OCI-LY1 (cell line): ENCODE results near the gene GRIA1.

Source experiments
- H2AFZ ChIP-seq: fragments of 200-600 bp; sonication (generic), shearing (Covaris generic); 2 replicates; pipeline ENCODE4 v1.6.0; 2014; ENCODE audit warnings: antibody characterized with exemption, mild to moderate bottlenecking, low read length
- H3F3A ChIP-seq: fragments of 200-600 bp; sonication (generic), shearing (Covaris generic); 2 replicates; pipeline ENCODE4 v1.6.0; 2014; ENCODE audit warnings: mild to moderate bottlenecking, antibody characterized with exemption, low read length, moderate library complexity; ENCODE audit not compliant: insufficient read depth
- H3K27ac ChIP-seq: fragments of 200-600 bp; sonication (generic); 2 replicates; pipeline ENCODE4 v1.5.1; 2014; ENCODE audit warnings: low read length, mixed run types, mild to moderate bottlenecking, low read depth; ENCODE audit not compliant: poor library complexity, severe bottlenecking
- H3K27me3 ChIP-seq: fragments of 200-600 bp; sonication (generic); 2 replicates; pipeline ENCODE4 v1.6.0; 2014; ENCODE audit warnings: antibody characterized with exemption, mild to moderate bottlenecking, low read length, moderate library complexity; ENCODE audit not compliant: insufficient read depth
- H3K36me3 ChIP-seq: fragments of 200-600 bp; sonication (generic); 2 replicates; pipeline ENCODE4 v1.6.1; 2014; ENCODE audit warnings: mild to moderate bottlenecking, antibody characterized with exemption, low read length, moderate library complexity, mixed read lengths; ENCODE audit not compliant: insufficient read depth
- H3K4me1 ChIP-seq: fragments of 200-600 bp; sonication (generic); 2 replicates; pipeline ENCODE4 v1.5.1; 2014; ENCODE audit warnings: mild to moderate bottlenecking, low read length, moderate library complexity; ENCODE audit not compliant: insufficient read depth, severe bottlenecking
- H3K4me2 ChIP-seq: fragments of 200-600 bp; sonication (generic), shearing (Covaris generic); 2 replicates; pipeline ENCODE4 v1.6.1; 2014; ENCODE audit warnings: low read length
- H3K4me3 ChIP-seq: fragments of 200-600 bp; sonication (generic); 2 replicates; pipeline ENCODE4 v1.5.1; 2014; ENCODE audit warnings: low read length, low read depth, mild to moderate bottlenecking, mixed read lengths; ENCODE audit not compliant: poor library complexity, severe bottlenecking
- H3K79me2 ChIP-seq: fragments of 200-600 bp; shearing (Covaris generic); 2 replicates; pipeline ENCODE4 v1.6.1; 2016; ENCODE audit warnings: mixed run types, low read length, mixed read lengths; ENCODE audit not compliant: insufficient read depth
- H3K9ac ChIP-seq: fragments of 200-600 bp; sonication (generic), shearing (Covaris generic); 2 replicates; pipeline ENCODE4 v1.6.1; 2014; ENCODE audit warnings: mild to moderate bottlenecking, low read length, mixed read lengths
- H3K9me2 ChIP-seq: fragments of 200-600 bp; sonication (generic), shearing (Covaris generic); 2 replicates; pipeline ENCODE4 v1.6.1; 2014; ENCODE audit warnings: low read depth, mild to moderate bottlenecking, low read length, mixed read lengths
- H3K9me3 ChIP-seq: fragments of 200-600 bp; shearing (Covaris generic); 2 replicates; pipeline ENCODE4 v1.6.1; 2014; ENCODE audit warnings: low read length, mixed read lengths
- H4K20me1 ChIP-seq: fragments of 200-600 bp; sonication (generic), shearing (Covaris generic); 2 replicates; pipeline ENCODE4 v1.6.0; 2016; ENCODE audit warnings: mild to moderate bottlenecking, low read length; ENCODE audit not compliant: insufficient read depth
- EZH2 ChIP-seq: fragments of 200-600 bp; sonication (generic), shearing (Covaris generic); IDR thresholded peaks from 2 replicates; pipeline ENCODE4 v1.8.0; 2017; ENCODE audit warnings: borderline replicate concordance, mixed run types, mild to moderate bottlenecking, antibody characterized with exemption, low read length, moderate library complexity, mixed read lengths
- TF ChIP-seq, protein P1 (sequence below): fragments of 200-600 bp; sonication (generic), shearing (Covaris generic); IDR thresholded peaks from 2 replicates; pipeline ENCODE4 v1.5.1; 2017; ENCODE audit warnings: mild to moderate bottlenecking, antibody characterized with exemption, low read length, moderate library complexity, mixed read lengths

The GRIA1 gene

GRCh38 chr5:153584960-153585359, 94.5 kb downstream of the GRIA1 start:
- H4K20me1 ChIP-seq: no peaks in the 10 kb centered on the region
- no peak for TF ChIP-seq EZH2
- TF ChIP-seq, protein P1, sequence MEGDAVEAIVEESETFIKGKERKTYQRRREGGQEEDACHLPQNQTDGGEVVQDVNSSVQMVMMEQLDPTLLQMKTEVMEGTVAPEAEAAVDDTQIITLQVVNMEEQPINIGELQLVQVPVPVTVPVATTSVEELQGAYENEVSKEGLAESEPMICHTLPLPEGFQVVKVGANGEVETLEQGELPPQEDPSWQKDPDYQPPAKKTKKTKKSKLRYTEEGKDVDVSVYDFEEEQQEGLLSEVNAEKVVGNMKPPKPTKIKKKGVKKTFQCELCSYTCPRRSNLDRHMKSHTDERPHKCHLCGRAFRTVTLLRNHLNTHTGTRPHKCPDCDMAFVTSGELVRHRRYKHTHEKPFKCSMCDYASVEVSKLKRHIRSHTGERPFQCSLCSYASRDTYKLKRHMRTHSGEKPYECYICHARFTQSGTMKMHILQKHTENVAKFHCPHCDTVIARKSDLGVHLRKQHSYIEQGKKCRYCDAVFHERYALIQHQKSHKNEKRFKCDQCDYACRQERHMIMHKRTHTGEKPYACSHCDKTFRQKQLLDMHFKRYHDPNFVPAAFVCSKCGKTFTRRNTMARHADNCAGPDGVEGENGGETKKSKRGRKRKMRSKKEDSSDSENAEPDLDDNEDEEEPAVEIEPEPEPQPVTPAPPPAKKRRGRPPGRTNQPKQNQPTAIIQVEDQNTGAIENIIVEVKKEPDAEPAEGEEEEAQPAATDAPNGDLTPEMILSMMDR: no peak
- H3K9me3 ChIP-seq: no peaks in the 10 kb centered on the region
- H3K36me3 ChIP-seq: no peaks in the 10 kb centered on the region
- H3K9me2 ChIP-seq: no peaks in the 10 kb centered on the region
- no peaks in the 10 kb centered on the region for H3K4me1 ChIP-seq
- H3F3A ChIP-seq: no peaks in the 10 kb centered on the region
- no peak overlapping the region for H3K27ac ChIP-seq
- no peak overlapping the region for H3K9ac ChIP-seq
- H2AFZ ChIP-seq: no peak overlapping the region
- no peak overlapping the region for H3K4me2 ChIP-seq
- H3K79me2 ChIP-seq: no peaks in the 10 kb centered on the region
- H3K27me3 ChIP-seq: no peaks in the 10 kb centered on the region
- no peak overlapping the region for H3K4me3 ChIP-seq

GRCh38 chr5:153585622-153586277, 95.3 kb downstream of the GRIA1 start:
- H3K27ac ChIP-seq: no peak overlapping the region
- no peak overlapping the region for H3K4me3 ChIP-seq
- H2AFZ ChIP-seq: no peak overlapping the region
- H3K9ac ChIP-seq: no peak overlapping the region
- H4K20me1 ChIP-seq: no peaks in the 10 kb centered on the region
- H3K4me1 ChIP-seq: no peaks in the 10 kb centered on the region
- no peaks in the 10 kb centered on the region for H3K79me2 ChIP-seq
- TF ChIP-seq, protein P1: no peak
- TF ChIP-seq EZH2: no peak
- H3K27me3 ChIP-seq: no peaks in the 10 kb centered on the region
- no peaks in the 10 kb centered on the region for H3F3A ChIP-seq
- H3K4me2 ChIP-seq: no peak overlapping the region
- H3K36me3 ChIP-seq: no peaks in the 10 kb centered on the region
- no peaks in the 10 kb centered on the region for H3K9me2 ChIP-seq
- H3K9me3 ChIP-seq: no peaks in the 10 kb centered on the region

DNA sequence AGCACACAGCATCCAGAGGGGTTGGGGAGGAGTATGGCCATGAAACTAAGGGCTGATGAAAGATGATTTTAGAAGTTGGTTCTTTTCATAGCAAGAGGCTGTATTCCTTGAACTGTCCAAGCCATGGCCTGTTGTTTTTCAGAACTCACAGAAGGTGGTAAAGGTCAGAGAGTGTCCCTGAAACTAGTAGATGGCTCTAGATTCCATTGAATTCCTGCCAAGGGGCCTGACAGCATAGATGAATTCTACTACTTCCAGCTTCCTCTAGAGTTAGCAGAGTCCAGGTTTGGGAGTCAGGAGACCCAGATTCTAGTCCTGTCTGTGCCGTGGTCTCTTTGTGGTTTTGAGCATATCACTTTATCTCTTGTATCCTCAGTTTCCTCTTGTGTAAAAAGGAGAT, 101.6 kb downstream of the GRIA1 start:
- no peaks in the 10 kb centered on the region for H3K27me3 ChIP-seq
- TF ChIP-seq, protein P1: no peak
- no peak for TF ChIP-seq EZH2

More for the DNA sequence above, 101.6 kb downstream of the GRIA1 start:
- Histone ChIP-seq H3F3A (no peaks in the 10 kb centered on the region), H3K9me2 (no peaks in the 10 kb centered on the region), H3K9ac (no peak overlapping the region), H3K79me2 (no peaks in the 10 kb centered on the region), H3K9me3 (no peaks in the 10 kb centered on the region), H3K4me2 (no peak overlapping the region), H2AFZ (no peak overlapping the region), H3K36me3 (no peaks in the 10 kb centered on the region), H3K4me1 (peaks cover 8% of the 10 kb centered on the region), H3K27ac (no peak overlapping the region), H4K20me1 (no peaks in the 10 kb centered on the region), H3K4me3 (no peak overlapping the region)
